GM23248 (cell line): ENCODE results near the gene SPATA1. TPM values are rescaled to one million over a fixed set of nuclear protein-coding genes. Genes with fewer than 3 reads are reported as not detected.
"Not testable (repeated sequence)": the region's sequence is repeated elsewhere in the genome, so short reads cannot be mapped to it uniquely, and the experiment has no call there.

ENCODE experiments used
- DNase-seq: peaks from one replicate; pipeline ENCODE4 v3.0.0-alpha.2; 2015
- H2AFZ ChIP-seq: fragments of 200-600 bp; sonication (generic); 2 replicates; pipeline ENCODE4 v1.6.1; 2016; ENCODE audit warnings: antibody characterized with exemption
- H3F3A ChIP-seq: fragments of 200-600 bp; sonication (generic); 2 replicates; pipeline ENCODE4 v1.6.1; 2016; ENCODE audit warnings: mild to moderate bottlenecking, antibody characterized with exemption, mixed run types; ENCODE audit not compliant: insufficient read depth
- H3K27ac ChIP-seq: fragments of 200-600 bp; sonication (generic); 2 replicates; pipeline ENCODE4 v1.5.1; 2016; ENCODE audit warnings: mild to moderate bottlenecking
- H3K27me3 ChIP-seq: fragments of 200-600 bp; sonication (generic); replicated peaks from 2 replicates; pipeline ENCODE4 v1.6.1; 2016; ENCODE audit warnings: mild to moderate bottlenecking; ENCODE audit not compliant: insufficient read depth
- H3K36me3 ChIP-seq: fragments of 200-600 bp; sonication (generic); 2 replicates; pipeline ENCODE4 v1.6.1; 2016; ENCODE audit warnings: low read depth, mild to moderate bottlenecking
- H3K4me1 ChIP-seq: fragments of 200-600 bp; sonication (generic); 2 replicates; pipeline ENCODE4 v1.6.1; 2016; ENCODE audit warnings: mild to moderate bottlenecking; ENCODE audit not compliant: insufficient read depth
- H3K4me2 ChIP-seq: fragments of 200-600 bp; sonication (generic); one replicate; pipeline ENCODE4 v1.6.1; 2016; ENCODE audit warnings: mild to moderate bottlenecking; ENCODE audit not compliant: unreplicated experiment
- H3K4me3 ChIP-seq: fragments of 200-600 bp; sonication (generic); 2 replicates; pipeline ENCODE4 v1.5.1; 2016; ENCODE audit warnings: mild to moderate bottlenecking
- H3K79me2 ChIP-seq: fragments of 200-600 bp; sonication (generic); 2 replicates; pipeline ENCODE4 v1.6.1; 2016; ENCODE audit warnings: mild to moderate bottlenecking; ENCODE audit not compliant: insufficient read depth
- H3K9ac ChIP-seq: fragments of 200-600 bp; sonication (generic); 2 replicates; pipeline ENCODE4 v1.6.1; 2016; ENCODE audit warnings: mild to moderate bottlenecking
- H3K9me2 ChIP-seq: fragments of 200-600 bp; sonication (generic); 2 replicates; pipeline ENCODE4 v1.6.1; 2016; ENCODE audit warnings: mixed run types, mild to moderate bottlenecking, moderate library complexity; ENCODE audit not compliant: insufficient read depth
- H3K9me3 ChIP-seq: fragments of 200-600 bp; sonication (generic); one replicate; pipeline ENCODE4 v1.6.1; 2017; ENCODE audit warnings: low read depth
- H4K20me1 ChIP-seq: fragments of 200-600 bp; sonication (generic); 2 replicates; pipeline ENCODE4 v1.6.0; 2016; ENCODE audit not compliant: insufficient read depth
- EZH2 ChIP-seq: fragments of 200-600 bp; sonication (generic); IDR thresholded peaks from 2 replicates; pipeline ENCODE4 v1.6.1; 2018; ENCODE audit warnings: antibody characterized with exemption, mild to moderate bottlenecking; ENCODE audit not compliant: insufficient read depth, poor library complexity, severe bottlenecking
- EZH2phosphoT487 ChIP-seq: fragments of 200-600 bp; sonication (generic); IDR thresholded peaks from 2 replicates; pipeline ENCODE4 v1.6.1; 2018; ENCODE audit warnings: antibody characterized with exemption, moderate library complexity, mild to moderate bottlenecking, low read depth; ENCODE audit not compliant: insufficient read depth
- WGBS, 2 experiments: methylation state at CpG; one replicate each; pipeline ENCODE4 v1.1.6; 2015 to 2017; ENCODE audit warnings: low lambda C conversion rate in 2 of 2, low coverage in 1 of 2; ENCODE audit errors: missing lambda C conversion rate in 2 of 2; 5-methylcytosine and 5-hydroxymethylcytosine counted together
- in situ Hi-C: fragments of 300-500 bp; cut with MboI; formaldehyde crosslinking; loops from 2 replicates; pipeline ENCODE4 v1.15.0; 2020
- polyA plus RNA-seq: library from polyadenylated mRNA; unstranded; fragments of >200 nt; fragmentation: Nextera tagmentation; extraction: Ambion mirVana; gene quantifications from 2 replicates; pipeline ENCODE4 v1.2.1, GENCODE V29; 2016
- total RNA-seq: library from RNA; depleted of rRNA; stranded (reverse); fragments of >200 nt; shearing (Covaris generic); gene quantifications from 2 replicates; pipeline ENCODE4 v1.2.3, GENCODE V29; 2014

SPATA1 gene
- total and polyA plus RNA-seq, 2 experiments from 2014 or later = 1.0 TPM; not detected in 1

DNA sequence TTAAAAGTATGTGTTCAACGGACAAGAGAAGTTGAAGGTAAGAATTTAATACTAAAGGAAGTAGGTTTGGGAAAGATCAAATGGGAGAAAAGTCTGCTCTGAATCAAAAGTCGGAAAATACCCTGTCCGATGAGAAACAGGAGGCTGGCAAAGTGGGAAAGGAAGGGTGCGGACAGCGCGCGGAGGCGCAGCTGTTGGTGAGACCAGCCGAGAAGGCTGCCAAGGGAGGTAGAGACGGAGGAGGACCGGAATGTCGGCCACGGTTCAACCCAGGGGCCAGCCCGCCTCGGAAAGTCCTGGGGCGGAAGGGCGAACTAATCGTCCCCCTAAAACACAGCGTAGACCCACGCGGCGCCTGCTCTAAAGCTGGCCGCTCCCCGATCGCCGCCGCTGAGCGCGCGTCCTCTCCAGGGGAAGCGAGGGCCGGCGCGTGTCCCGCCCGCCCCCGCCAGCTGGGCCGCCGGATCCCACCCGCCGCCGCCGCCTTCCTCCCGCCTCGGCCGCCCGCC, 639 bp upstream of the SPATA1 start:
- H3K9ac ChIP-seq = peak overlapping the region; percentile 96
- in situ Hi-C loops = no loop called here

DNA sequence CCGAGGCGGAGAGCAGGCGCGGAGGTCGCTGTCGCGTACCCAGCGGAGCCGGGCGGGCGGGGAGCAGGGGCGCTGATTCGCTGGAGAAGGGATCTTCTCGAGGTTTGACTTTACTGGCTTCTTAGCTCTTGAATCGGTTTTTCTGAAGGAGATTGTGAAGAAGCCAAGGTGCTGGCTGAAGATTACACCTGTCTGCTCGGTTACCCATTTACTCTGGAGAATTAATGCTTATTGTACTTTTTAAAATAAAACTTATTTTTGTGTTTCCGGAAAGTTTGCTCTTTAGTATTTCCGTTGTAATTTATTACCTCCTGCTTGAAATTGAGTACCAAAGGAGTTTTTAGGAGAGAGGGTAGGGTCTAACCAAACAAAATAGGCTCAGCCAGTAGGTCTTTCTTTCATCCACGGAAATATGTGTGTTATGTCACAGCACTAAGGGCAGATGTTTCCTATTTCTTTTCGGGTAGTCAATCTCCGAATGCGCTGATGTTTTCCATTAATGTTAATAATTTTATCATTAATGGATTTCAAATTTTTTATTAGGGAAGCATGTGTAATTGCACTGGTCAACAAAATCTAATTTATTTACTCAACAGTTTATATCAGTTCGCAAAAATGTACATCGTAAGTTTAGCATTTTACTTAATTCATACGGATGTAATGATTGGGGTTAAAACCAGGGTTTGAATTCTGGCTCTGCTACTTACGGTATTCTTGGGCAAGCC, 705 bp downstream of the SPATA1 start:
- Histone ChIP-seq H3F3A (peaks cover 31% of the 10 kb centered on the region), H2AFZ (peak overlapping the region; percentile 82), H3K4me3 (peak overlapping the region; percentile 95), H3K9me3 (no peaks in the 10 kb centered on the region), H3K4me1 (peaks cover 28% of the 10 kb centered on the region), H3K9ac (peak overlapping the region; percentile 96), H4K20me1 (peaks cover 16% of the 10 kb centered on the region), H3K79me2 (peaks cover 60% of the 10 kb centered on the region), H3K27me3 (no peaks in the 10 kb centered on the region), H3K4me2 (peak overlapping the region; percentile 98), H3K36me3 (no peaks in the 10 kb centered on the region), H3K27ac (peak overlapping the region; percentile 95), H3K9me2 (no peaks in the 10 kb centered on the region)
- WGBS, 2 experiments = 18 to 27% methylated on average over 18 to 26 of the region's 26 CpGs
- in situ Hi-C loops = no loop called here
- TF ChIP-seq EZH2 = no peak
- no peak for TF ChIP-seq EZH2phosphoT487
- no peak for DNase-seq

More for the DNA sequence above, 639 bp upstream of the SPATA1 start:
- TF ChIP-seq EZH2 (no peak), EZH2phosphoT487 (no peak)
- no peaks in the 10 kb centered on the region for H3K27me3 ChIP-seq
- peak; percentile 90 for DNase-seq
- H3K4me3 ChIP-seq = peak overlapping the region; percentile 95
- peaks cover 31% of the 10 kb centered on the region for H3F3A ChIP-seq
- H3K4me2 ChIP-seq = peak overlapping the region; percentile 98
- peak overlapping the region; percentile 82 for H2AFZ ChIP-seq
- H4K20me1 ChIP-seq = peaks cover 16% of the 10 kb centered on the region
- peaks cover 73% of the 10 kb centered on the region for H3K79me2 ChIP-seq
- peak overlapping the region; percentile 95 for H3K27ac ChIP-seq
- peaks cover 29% of the 10 kb centered on the region for H3K4me1 ChIP-seq
- H3K9me3 ChIP-seq = no peaks in the 10 kb centered on the region
- no peaks in the 10 kb centered on the region for H3K9me2 ChIP-seq
- peaks cover 9% of the 10 kb centered on the region; the same call in 1 of the 2 replicates for H3K36me3 ChIP-seq
- 0% methylated on average over 22 to 42 of the region's 47 CpGs for WGBS, 2 experiments

GRCh38 chr1:84507887-84508286, 1.7 kb downstream of the SPATA1 start:
- H3K4me2 ChIP-seq, DNase-seq, H3K36me3 ChIP-seq, H3K9me2 ChIP-seq, H3K9ac ChIP-seq, H3K27me3 ChIP-seq, H3K27ac ChIP-seq, H3K9me3 ChIP-seq, H4K20me1 ChIP-seq, H2AFZ ChIP-seq, in situ Hi-C loops, H3K4me3 ChIP-seq: not testable (repeated sequence)
- Histone ChIP-seq H3K4me1 (peaks cover 21% of the 10 kb centered on the region), H3K79me2 (peaks cover 50% of the 10 kb centered on the region), H3F3A (peaks cover 31% of the 10 kb centered on the region)
- WGBS, 2 experiments = 92 to 93% methylated on average over 14 of the region's 14 CpGs

DNA sequence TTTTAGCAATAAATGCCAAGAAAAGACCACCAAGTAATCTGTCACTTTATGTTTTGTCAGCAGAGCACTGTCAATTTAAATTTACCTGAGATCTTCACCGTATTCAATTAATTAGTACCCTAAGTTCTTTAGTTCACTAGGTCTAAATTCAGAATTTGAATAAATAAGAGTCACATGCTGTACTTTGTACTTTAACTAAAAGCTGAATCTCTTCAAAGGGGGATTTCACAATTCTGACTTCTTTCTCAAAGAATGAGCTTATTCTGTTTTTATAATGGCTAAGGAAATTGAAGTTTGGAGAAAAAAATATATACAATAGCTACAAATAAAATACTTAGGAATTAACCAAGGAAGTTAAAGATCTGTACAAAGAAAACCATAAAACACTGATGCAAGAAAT, 2.3 kb downstream of the SPATA1 start:
- no peak for DNase-seq
- no peak overlapping the region for H3K4me2 ChIP-seq
- no peaks in the 10 kb centered on the region for H3K36me3 ChIP-seq
- TF ChIP-seq EZH2phosphoT487 (no peak), EZH2 (no peak)
- peaks cover 15% of the 10 kb centered on the region for H3K4me1 ChIP-seq
- no peaks in the 10 kb centered on the region for H3K27me3 ChIP-seq
- in situ Hi-C loops = no loop called here
- no peaks in the 10 kb centered on the region for H3K9me2 ChIP-seq
- peaks cover 24% of the 10 kb centered on the region for H3F3A ChIP-seq
- WGBS, 2 experiments = 94 to 95% methylated on average over 1 of the region's 1 CpG
- H3K9me3 ChIP-seq = no peaks in the 10 kb centered on the region
- H2AFZ ChIP-seq = no peak overlapping the region
- no peak overlapping the region for H3K4me3 ChIP-seq
- H3K27ac ChIP-seq = no peak overlapping the region
- peaks cover 44% of the 10 kb centered on the region for H3K79me2 ChIP-seq
- H3K9ac ChIP-seq = no peak overlapping the region
- H4K20me1 ChIP-seq = peaks cover 9% of the 10 kb centered on the region
